WTC11 (cell line): ENCODE data around the gene CACNA2D1. TPM values are rescaled to one million over a fixed set of nuclear protein-coding genes. Genes with fewer than 3 reads are reported as not detected.

Experiments used
- ATAC-seq: fragments of 200-7000 bp; cut with Tn5 transposase; 2 replicates; pipeline ENCODE4 v1.10.0; 2021; ENCODE audit warnings: mild to moderate bottlenecking, moderate library complexity
- CTCF ChIA-PET: fragments of 300-600 bp; sonication (Branson Sonifier 250); formaldehyde crosslinking; loops from one replicate; lab custom pipeline; 2021; ENCODE audit warnings: antibody characterized with exemption; lab: Charles Lee
- POLR2A ChIA-PET: fragments of 350-600 bp; sonication (Branson Sonifier 250); formaldehyde crosslinking; loops from one replicate; lab custom pipeline; 2021; ENCODE audit warnings: antibody characterized with exemption; lab: Charles Lee
- DNase-seq: peaks from one replicate; pipeline ENCODE4 v3.0.0; 2021; ENCODE audit warnings: low spot score
- H3K27ac Mint-ChIP-seq: 2 replicates; pipeline ENCODE4 v1.8.0; 2021; ENCODE audit warnings: mixed read lengths
- H3K27me3 Mint-ChIP-seq: 2 replicates; pipeline ENCODE4 v1.8.0; 2021; ENCODE audit warnings: low read depth, mild to moderate bottlenecking, moderate library complexity, mixed read lengths
- H3K36me3 Mint-ChIP-seq: 2 replicates; pipeline ENCODE4 v1.8.0; 2021; ENCODE audit warnings: mixed read lengths
- H3K4me1 Mint-ChIP-seq: 2 replicates; pipeline ENCODE4 v1.8.0; 2022; ENCODE audit warnings: mixed read lengths
- H3K4me3 Mint-ChIP-seq: 2 replicates; pipeline ENCODE4 v1.8.0; 2021; ENCODE audit warnings: mild to moderate bottlenecking, moderate library complexity, mixed read lengths
- H3K9me3 Mint-ChIP-seq: 2 replicates; pipeline ENCODE4 v1.8.0; 2021; ENCODE audit warnings: mixed read lengths
- ELF4 ChIP-seq: sonication (generic); formaldehyde crosslinking; IDR thresholded peaks from 2 replicates; pipeline ENCODE4 v1.8.1; 2022; ENCODE audit warnings: low read depth, mild to moderate bottlenecking, moderate library complexity, missing genetic modification reagents
- FOXK1 ChIP-seq: sonication (generic); formaldehyde crosslinking; IDR thresholded peaks from 2 replicates; pipeline ENCODE4 v1.8.0; 2022; ENCODE audit warnings: mild to moderate bottlenecking, moderate library complexity, missing genetic modification reagents
- FOXP1 ChIP-seq: sonication (generic); formaldehyde crosslinking; IDR thresholded peaks from 2 replicates; pipeline ENCODE4 v1.8.0; 2022; ENCODE audit warnings: missing genetic modification reagents, mild to moderate bottlenecking, moderate library complexity, borderline replicate concordance
- GTF2I ChIP-seq: fragments of 250-450 bp; sonication (Bioruptor Pico); conservative IDR thresholded peaks from 2 replicates; pipeline ENCODE4 v1.4.0; 2021; ENCODE audit warnings: mild to moderate bottlenecking
- JUN ChIP-seq: sonication (generic); formaldehyde crosslinking; IDR thresholded peaks from 2 replicates; pipeline ENCODE4 v1.8.0; 2023; ENCODE audit warnings: mild to moderate bottlenecking, missing genetic modification reagents
- NFYB ChIP-seq: sonication (generic); formaldehyde crosslinking; conservative IDR thresholded peaks from 2 replicates; pipeline ENCODE4 v1.8.0; 2022; ENCODE audit warnings: low read depth, missing genetic modification reagents
- OVOL2 ChIP-seq: fragments of 250-450 bp; sonication (Bioruptor Pico); IDR thresholded peaks from 2 replicates; pipeline ENCODE4 v1.9.0; 2021; ENCODE audit warnings: mild to moderate bottlenecking, borderline replicate concordance
- TCF7 ChIP-seq: sonication (generic); formaldehyde crosslinking; IDR thresholded peaks from 2 replicates; pipeline ENCODE4 v1.8.0; 2022; ENCODE audit warnings: mild to moderate bottlenecking, low read depth, missing genetic modification reagents, moderate library complexity
- ZNF671 ChIP-seq: fragments of 250-450 bp; sonication (Bioruptor Pico); IDR thresholded peaks from 2 replicates; pipeline ENCODE4 v1.8.0; 2021; ENCODE audit warnings: mild to moderate bottlenecking
- total RNA-seq: library from RNA; stranded (reverse); gene quantifications from 3 replicates; pipeline ENCODE4 v1.2.3, GENCODE V29; 2021
- TF ChIP-seq, protein P1 (sequence below): sonication (generic); formaldehyde crosslinking; IDR thresholded peaks from 2 replicates; pipeline ENCODE4 v1.8.0; 2022; ENCODE audit warnings: mild to moderate bottlenecking, missing genetic modification reagents
- TF ChIP-seq, protein P2 (sequence below): sonication (generic); formaldehyde crosslinking; IDR thresholded peaks from 2 replicates; pipeline ENCODE4 v1.8.1; 2022; ENCODE audit warnings: mild to moderate bottlenecking, moderate library complexity, missing genetic modification reagents
- TF ChIP-seq, protein P3 (sequence below): sonication (generic); formaldehyde crosslinking; IDR thresholded peaks from 2 replicates; pipeline ENCODE4 v1.8.0; 2023; ENCODE audit warnings: missing genetic modification reagents, mild to moderate bottlenecking, borderline replicate concordance
- TF ChIP-seq, protein P4 (sequence below): fragments of 200-600 bp; IDR thresholded peaks from 2 replicates; pipeline ENCODE4 v1.8.0; 2022; ENCODE audit warnings: antibody characterized with exemption
- TF ChIP-seq, protein P5 (sequence below): sonication (generic); formaldehyde crosslinking; IDR thresholded peaks from 2 replicates; pipeline ENCODE4 v1.8.1; 2023; ENCODE audit warnings: mild to moderate bottlenecking, moderate library complexity, missing genetic modification reagents
- TF ChIP-seq, protein P6 (sequence below): sonication (generic); formaldehyde crosslinking; IDR thresholded peaks from 2 replicates; pipeline ENCODE4 v1.8.1; 2023; ENCODE audit warnings: mild to moderate bottlenecking, missing genetic modification reagents

Gene CACNA2D1
- total RNA-seq, 1 experiment from 2014 or later: 33.3 TPM

DNA sequence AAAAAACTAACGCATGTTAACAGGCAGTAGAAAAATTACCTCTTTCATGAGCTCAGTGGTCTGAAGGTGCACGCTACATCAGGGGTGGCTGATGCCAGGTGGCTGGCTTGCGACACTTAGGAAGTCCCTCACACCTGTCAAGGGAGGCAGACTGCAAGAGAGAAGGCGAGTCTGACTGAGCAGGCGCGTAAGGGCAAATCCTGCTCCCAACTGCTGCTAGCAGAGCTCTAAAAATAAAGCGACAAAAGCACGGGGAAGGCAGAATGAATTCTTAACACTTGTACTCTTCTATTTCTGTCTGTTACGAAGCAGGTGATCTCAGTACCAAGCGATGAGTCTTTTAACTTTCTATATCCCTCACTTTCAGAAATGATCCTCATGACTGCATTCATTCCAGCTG lies 33.1 kb downstream of the CACNA2D1 start:
- Mint-ChIP-seq H3K4me1 (peaks cover 24% of the 10 kb centered on the region), H3K36me3 (peaks cover 9% of the 10 kb centered on the region), H3K9me3 (peaks cover 8% of the 10 kb centered on the region)
- ChIA-PET CTCF (no interaction called here), POLR2A (interaction anchor here (0.7 kb wide), 1 partner anchor 208 kb away, joined by 3 read pairs; no protein-coding TSS in a partner anchor)
- TF ChIP-seq NFYB: no peak
- TF ChIP-seq GTF2I (CRISPR knock-in tag): no peak
- no peak for TF ChIP-seq ZNF671 (CRISPR knock-in tag)
- TF ChIP-seq, protein P1, sequence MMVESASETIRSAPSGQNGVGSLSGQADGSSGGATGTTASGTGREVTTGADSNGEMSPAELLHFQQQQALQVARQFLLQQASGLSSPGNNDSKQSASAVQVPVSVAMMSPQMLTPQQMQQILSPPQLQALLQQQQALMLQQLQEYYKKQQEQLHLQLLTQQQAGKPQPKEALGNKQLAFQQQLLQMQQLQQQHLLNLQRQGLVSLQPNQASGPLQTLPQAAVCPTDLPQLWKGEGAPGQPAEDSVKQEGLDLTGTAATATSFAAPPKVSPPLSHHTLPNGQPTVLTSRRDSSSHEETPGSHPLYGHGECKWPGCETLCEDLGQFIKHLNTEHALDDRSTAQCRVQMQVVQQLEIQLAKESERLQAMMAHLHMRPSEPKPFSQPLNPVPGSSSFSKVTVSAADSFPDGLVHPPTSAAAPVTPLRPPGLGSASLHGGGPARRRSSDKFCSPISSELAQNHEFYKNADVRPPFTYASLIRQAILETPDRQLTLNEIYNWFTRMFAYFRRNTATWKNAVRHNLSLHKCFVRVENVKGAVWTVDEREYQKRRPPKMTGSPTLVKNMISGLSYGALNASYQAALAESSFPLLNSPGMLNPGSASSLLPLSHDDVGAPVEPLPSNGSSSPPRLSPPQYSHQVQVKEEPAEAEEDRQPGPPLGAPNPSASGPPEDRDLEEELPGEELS: no peak
- no peak for TF ChIP-seq TCF7 (CRISPR knock-in tag)
- TF ChIP-seq, protein P2, sequence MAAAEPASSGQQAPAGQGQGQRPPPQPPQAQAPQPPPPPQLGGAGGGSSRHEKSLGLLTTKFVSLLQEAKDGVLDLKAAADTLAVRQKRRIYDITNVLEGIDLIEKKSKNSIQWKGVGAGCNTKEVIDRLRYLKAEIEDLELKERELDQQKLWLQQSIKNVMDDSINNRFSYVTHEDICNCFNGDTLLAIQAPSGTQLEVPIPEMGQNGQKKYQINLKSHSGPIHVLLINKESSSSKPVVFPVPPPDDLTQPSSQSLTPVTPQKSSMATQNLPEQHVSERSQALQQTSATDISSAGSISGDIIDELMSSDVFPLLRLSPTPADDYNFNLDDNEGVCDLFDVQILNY: no peak
- no peak for TF ChIP-seq JUN
- TF ChIP-seq ELF4 (CRISPR knock-in tag): no peak
- no peak for TF ChIP-seq FOXP1
- TF ChIP-seq, protein P3, sequence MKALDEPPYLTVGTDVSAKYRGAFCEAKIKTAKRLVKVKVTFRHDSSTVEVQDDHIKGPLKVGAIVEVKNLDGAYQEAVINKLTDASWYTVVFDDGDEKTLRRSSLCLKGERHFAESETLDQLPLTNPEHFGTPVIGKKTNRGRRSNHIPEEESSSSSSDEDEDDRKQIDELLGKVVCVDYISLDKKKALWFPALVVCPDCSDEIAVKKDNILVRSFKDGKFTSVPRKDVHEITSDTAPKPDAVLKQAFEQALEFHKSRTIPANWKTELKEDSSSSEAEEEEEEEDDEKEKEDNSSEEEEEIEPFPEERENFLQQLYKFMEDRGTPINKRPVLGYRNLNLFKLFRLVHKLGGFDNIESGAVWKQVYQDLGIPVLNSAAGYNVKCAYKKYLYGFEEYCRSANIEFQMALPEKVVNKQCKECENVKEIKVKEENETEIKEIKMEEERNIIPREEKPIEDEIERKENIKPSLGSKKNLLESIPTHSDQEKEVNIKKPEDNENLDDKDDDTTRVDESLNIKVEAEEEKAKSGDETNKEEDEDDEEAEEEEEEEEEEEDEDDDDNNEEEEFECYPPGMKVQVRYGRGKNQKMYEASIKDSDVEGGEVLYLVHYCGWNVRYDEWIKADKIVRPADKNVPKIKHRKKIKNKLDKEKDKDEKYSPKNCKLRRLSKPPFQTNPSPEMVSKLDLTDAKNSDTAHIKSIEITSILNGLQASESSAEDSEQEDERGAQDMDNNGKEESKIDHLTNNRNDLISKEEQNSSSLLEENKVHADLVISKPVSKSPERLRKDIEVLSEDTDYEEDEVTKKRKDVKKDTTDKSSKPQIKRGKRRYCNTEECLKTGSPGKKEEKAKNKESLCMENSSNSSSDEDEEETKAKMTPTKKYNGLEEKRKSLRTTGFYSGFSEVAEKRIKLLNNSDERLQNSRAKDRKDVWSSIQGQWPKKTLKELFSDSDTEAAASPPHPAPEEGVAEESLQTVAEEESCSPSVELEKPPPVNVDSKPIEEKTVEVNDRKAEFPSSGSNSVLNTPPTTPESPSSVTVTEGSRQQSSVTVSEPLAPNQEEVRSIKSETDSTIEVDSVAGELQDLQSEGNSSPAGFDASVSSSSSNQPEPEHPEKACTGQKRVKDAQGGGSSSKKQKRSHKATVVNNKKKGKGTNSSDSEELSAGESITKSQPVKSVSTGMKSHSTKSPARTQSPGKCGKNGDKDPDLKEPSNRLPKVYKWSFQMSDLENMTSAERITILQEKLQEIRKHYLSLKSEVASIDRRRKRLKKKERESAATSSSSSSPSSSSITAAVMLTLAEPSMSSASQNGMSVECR (CRISPR knock-in tag): no peak
- TF ChIP-seq, protein P4, sequence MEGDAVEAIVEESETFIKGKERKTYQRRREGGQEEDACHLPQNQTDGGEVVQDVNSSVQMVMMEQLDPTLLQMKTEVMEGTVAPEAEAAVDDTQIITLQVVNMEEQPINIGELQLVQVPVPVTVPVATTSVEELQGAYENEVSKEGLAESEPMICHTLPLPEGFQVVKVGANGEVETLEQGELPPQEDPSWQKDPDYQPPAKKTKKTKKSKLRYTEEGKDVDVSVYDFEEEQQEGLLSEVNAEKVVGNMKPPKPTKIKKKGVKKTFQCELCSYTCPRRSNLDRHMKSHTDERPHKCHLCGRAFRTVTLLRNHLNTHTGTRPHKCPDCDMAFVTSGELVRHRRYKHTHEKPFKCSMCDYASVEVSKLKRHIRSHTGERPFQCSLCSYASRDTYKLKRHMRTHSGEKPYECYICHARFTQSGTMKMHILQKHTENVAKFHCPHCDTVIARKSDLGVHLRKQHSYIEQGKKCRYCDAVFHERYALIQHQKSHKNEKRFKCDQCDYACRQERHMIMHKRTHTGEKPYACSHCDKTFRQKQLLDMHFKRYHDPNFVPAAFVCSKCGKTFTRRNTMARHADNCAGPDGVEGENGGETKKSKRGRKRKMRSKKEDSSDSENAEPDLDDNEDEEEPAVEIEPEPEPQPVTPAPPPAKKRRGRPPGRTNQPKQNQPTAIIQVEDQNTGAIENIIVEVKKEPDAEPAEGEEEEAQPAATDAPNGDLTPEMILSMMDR: no peak
- TF ChIP-seq FOXK1: no peak
- no peak for TF ChIP-seq OVOL2
- TF ChIP-seq, all 79 proteins: peak for 0
- Mint-ChIP-seq H3K27me3 (no peaks in the 10 kb centered on the region), H3K4me3 (no peak overlapping the region), H3K27ac (peak overlapping the region; percentile 54)
- ATAC-seq (peak; percentile 43; the same call in 1 of the 2 replicates), DNase-seq (no peak)

DNA sequence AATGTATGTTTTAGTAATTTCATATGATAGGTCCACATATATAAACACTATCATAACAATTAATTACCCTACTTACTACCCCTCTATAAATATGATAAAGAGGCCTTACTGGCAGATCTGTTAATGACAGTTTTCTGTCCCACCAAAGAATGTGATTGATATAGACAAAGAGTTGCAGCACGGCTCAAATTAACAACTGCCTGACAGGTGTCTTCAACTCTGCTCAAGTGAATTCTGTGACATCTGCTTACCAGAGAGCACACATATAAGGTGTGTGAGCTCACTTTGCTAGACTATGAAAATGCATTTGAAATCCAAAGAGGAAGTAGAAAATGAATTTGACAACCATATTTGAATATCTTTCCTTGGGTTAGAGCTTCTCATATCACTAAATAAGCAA lies 36.6 kb downstream of the CACNA2D1 start:
- Mint-ChIP-seq H3K9me3 (peaks cover 8% of the 10 kb centered on the region), H3K36me3 (peaks cover 14% of the 10 kb centered on the region), H3K27me3 (no peaks in the 10 kb centered on the region), H3K4me1 (peaks cover 11% of the 10 kb centered on the region), H3K27ac (no peak overlapping the region)
- no peak for DNase-seq
- POLR2A ChIA-PET: no interaction called here
- CTCF ChIA-PET: no interaction called here
- ATAC-seq: no peak
- TF ChIP-seq, protein P5, sequence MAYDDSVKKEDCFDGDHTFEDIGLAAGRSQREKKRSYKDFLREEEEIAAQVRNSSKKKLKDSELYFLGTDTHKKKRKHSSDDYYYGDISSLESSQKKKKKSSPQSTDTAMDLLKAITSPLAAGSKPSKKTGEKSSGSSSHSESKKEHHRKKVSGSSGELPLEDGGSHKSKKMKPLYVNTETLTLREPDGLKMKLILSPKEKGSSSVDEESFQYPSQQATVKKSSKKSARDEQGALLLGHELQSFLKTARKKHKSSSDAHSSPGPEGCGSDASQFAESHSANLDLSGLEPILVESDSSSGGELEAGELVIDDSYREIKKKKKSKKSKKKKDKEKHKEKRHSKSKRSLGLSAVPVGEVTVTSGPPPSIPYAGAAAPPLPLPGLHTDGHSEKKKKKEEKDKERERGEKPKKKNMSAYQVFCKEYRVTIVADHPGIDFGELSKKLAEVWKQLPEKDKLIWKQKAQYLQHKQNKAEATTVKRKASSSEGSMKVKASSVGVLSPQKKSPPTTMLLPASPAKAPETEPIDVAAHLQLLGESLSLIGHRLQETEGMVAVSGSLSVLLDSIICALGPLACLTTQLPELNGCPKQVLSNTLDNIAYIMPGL: no peak
- TF ChIP-seq, protein P6, sequence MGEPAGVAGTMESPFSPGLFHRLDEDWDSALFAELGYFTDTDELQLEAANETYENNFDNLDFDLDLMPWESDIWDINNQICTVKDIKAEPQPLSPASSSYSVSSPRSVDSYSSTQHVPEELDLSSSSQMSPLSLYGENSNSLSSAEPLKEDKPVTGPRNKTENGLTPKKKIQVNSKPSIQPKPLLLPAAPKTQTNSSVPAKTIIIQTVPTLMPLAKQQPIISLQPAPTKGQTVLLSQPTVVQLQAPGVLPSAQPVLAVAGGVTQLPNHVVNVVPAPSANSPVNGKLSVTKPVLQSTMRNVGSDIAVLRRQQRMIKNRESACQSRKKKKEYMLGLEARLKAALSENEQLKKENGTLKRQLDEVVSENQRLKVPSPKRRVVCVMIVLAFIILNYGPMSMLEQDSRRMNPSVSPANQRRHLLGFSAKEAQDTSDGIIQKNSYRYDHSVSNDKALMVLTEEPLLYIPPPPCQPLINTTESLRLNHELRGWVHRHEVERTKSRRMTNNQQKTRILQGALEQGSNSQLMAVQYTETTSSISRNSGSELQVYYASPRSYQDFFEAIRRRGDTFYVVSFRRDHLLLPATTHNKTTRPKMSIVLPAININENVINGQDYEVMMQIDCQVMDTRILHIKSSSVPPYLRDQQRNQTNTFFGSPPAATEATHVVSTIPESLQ: no peak
- TF ChIP-seq, all 79 proteins: peak for 0
- H3K4me3 Mint-ChIP-seq: no peak overlapping the region
